Activated naive CD4-positive, alpha-beta T cell treated with anti-CD3 and anti-CD28 coated beads for 36 hours (primary cell): ENCODE results near the gene CTU1. TPM values are rescaled to one million over a fixed set of nuclear protein-coding genes. Genes with fewer than 3 reads are reported as not detected.

Experiments used
- CTCF ChIA-PET: fragments of 350-600 bp; sonication (Branson Sonifier 250); formaldehyde crosslinking; loops from one replicate; lab custom pipeline; 2021; ENCODE audit warnings: antibody characterized with exemption; lab: Charles Lee
- DNase-seq: peaks from one replicate; pipeline ENCODE4 v3.0.0-alpha.2; 2020
- H3K27ac Mint-ChIP-seq: one replicate; pipeline ENCODE4 v1.8.0; 2021; ENCODE audit warnings: mild to moderate bottlenecking, mixed read lengths
- H3K27me3 Mint-ChIP-seq: one replicate; pipeline ENCODE4 v1.8.0; 2021; ENCODE audit warnings: low read depth, mixed read lengths
- H3K36me3 Mint-ChIP-seq: one replicate; pipeline ENCODE4 v1.8.0; 2021; ENCODE audit warnings: low read depth, mixed read lengths
- H3K4me1 Mint-ChIP-seq: one replicate; pipeline ENCODE4 v1.8.0; 2021; ENCODE audit warnings: low read depth, mixed read lengths
- H3K4me3 Mint-ChIP-seq: one replicate; pipeline ENCODE4 v1.8.0; 2021; ENCODE audit warnings: mild to moderate bottlenecking, moderate library complexity, mixed read lengths
- H3K9me3 Mint-ChIP-seq: one replicate; pipeline ENCODE4 v1.8.0; 2021; ENCODE audit warnings: mixed read lengths
- intact Hi-C: fragments of 100-400 bp; cut with micrococcal nuclease; formaldehyde crosslinking; loops from one replicate; pipeline ENCODE4 v1.15.1; 2023
- total RNA-seq, 2 experiments: library from RNA; stranded (reverse); gene quantifications; one replicate each; pipeline ENCODE4 v1.2.3, GENCODE V29; 2021

CTU1 gene
- total RNA-seq, 2 experiments from 2014 or later = 9.2 to 9.9 TPM

GRCh38 chr19:51098365-51099046 is 9.7 kb downstream of the CTU1 start:
- intact Hi-C loops = no loop called here
- Mint-ChIP-seq H3K36me3 (peaks cover 17% of the 10 kb centered on the region), H3K9me3 (no peaks in the 10 kb centered on the region), H3K27ac (no peak overlapping the region), H3K4me3 (peak overlapping the region; percentile 18), H3K27me3 (no peaks in the 10 kb centered on the region), H3K4me1 (peaks cover 37% of the 10 kb centered on the region)
- peak; percentile 56 for DNase-seq
- CTCF ChIA-PET = no interaction called here

GRCh38 chr19:51097796-51098195 is 10.4 kb downstream of the CTU1 start:
- no peaks in the 10 kb centered on the region for H3K9me3 Mint-ChIP-seq
- H3K4me1 Mint-ChIP-seq = peaks cover 37% of the 10 kb centered on the region

GRCh38 chr19:51097166-51097738 is 11.0 kb downstream of the CTU1 start:
- Mint-ChIP-seq H3K9me3 (no peaks in the 10 kb centered on the region), H3K36me3 (peaks cover 13% of the 10 kb centered on the region), H3K27me3 (no peaks in the 10 kb centered on the region), H3K4me3 (no peak overlapping the region), H3K4me1 (peaks cover 32% of the 10 kb centered on the region), H3K27ac (no peak overlapping the region)
- CTCF ChIA-PET = interaction anchor here (0.7 to 3.1 kb wide), 14 partner anchors 8 to 355 kb away, joined by 3 to 22 read pairs (median 4); no protein-coding TSS in a partner anchor
- peak; percentile 83 for DNase-seq
- intact Hi-C loops = no loop called here

More at GRCh38 chr19:51097796-51098195, 10.4 kb downstream of the CTU1 start:
- no peak for DNase-seq
- H3K27ac Mint-ChIP-seq = no peak overlapping the region
- CTCF ChIA-PET = interaction anchor here (2.1 kb wide), 1 partner anchor 61 kb away, joined by 5 read pairs; no protein-coding TSS in a partner anchor
- no peaks in the 10 kb centered on the region for H3K27me3 Mint-ChIP-seq
- peaks cover 17% of the 10 kb centered on the region for H3K36me3 Mint-ChIP-seq
- intact Hi-C loops = no loop called here
- H3K4me3 Mint-ChIP-seq = peak overlapping the region; percentile 18

GRCh38 chr19:51096473-51097165 is 11.6 kb downstream of the CTU1 start:
- no peak overlapping the region for H3K4me3 Mint-ChIP-seq
- no peaks in the 10 kb centered on the region for H3K9me3 Mint-ChIP-seq
- CTCF ChIA-PET = interaction anchor here (0.6 to 3.1 kb wide), 17 partner anchors 8 to 356 kb away, joined by 3 to 22 read pairs (median 3); no protein-coding TSS in a partner anchor
- DNase-seq = no peak
- no peaks in the 10 kb centered on the region for H3K27me3 Mint-ChIP-seq
- H3K4me1 Mint-ChIP-seq = peaks cover 28% of the 10 kb centered on the region
- H3K36me3 Mint-ChIP-seq = peaks cover 13% of the 10 kb centered on the region
- no peak overlapping the region for H3K27ac Mint-ChIP-seq
- intact Hi-C loops = loop anchor here (1.0 kb wide), 1 partner anchor 75 kb away; no protein-coding TSS in a partner anchor

GRCh38 chr19:51094696-51095279 is 13.4 kb downstream of the CTU1 start:
- no peaks in the 10 kb centered on the region for H3K27me3 Mint-ChIP-seq
- H3K36me3 Mint-ChIP-seq = peaks cover 13% of the 10 kb centered on the region
- CTCF ChIA-PET = interaction anchor here (0.6 to 3.1 kb wide), 3 partner anchors 74 to 1250 kb away, joined by 3 to 22 read pairs (median 5); no protein-coding TSS in a partner anchor

GRCh38 chr19:51093510-51094345 is 14.5 kb downstream of the CTU1 start:
- no peak for DNase-seq
- Mint-ChIP-seq H3K9me3 (no peaks in the 10 kb centered on the region), H3K4me1 (peaks cover 15% of the 10 kb centered on the region), H3K27ac (no peak overlapping the region), H3K4me3 (no peak overlapping the region), H3K36me3 (peaks cover 11% of the 10 kb centered on the region), H3K27me3 (no peaks in the 10 kb centered on the region)
- intact Hi-C loops = loop anchor here (1.0 kb wide), 1 partner anchor 163 kb away; no protein-coding TSS in a partner anchor
- CTCF ChIA-PET = interaction anchor here (3.1 kb wide), 1 partner anchor 73 kb away, joined by 22 read pairs; no protein-coding TSS in a partner anchor

More at GRCh38 chr19:51094696-51095279, 13.4 kb downstream of the CTU1 start:
- intact Hi-C loops = loop anchor here (1.0 kb wide), 1 partner anchor 164 kb away; no protein-coding TSS in a partner anchor
- no peak overlapping the region for H3K27ac Mint-ChIP-seq
- DNase-seq = peak; percentile 60
- H3K4me3 Mint-ChIP-seq = no peak overlapping the region
- peaks cover 20% of the 10 kb centered on the region for H3K4me1 Mint-ChIP-seq
- H3K9me3 Mint-ChIP-seq = no peaks in the 10 kb centered on the region

GRCh38 chr19:51093101-51093500 is 15.1 kb downstream of the CTU1 start:
- H3K36me3 Mint-ChIP-seq = peaks cover 11% of the 10 kb centered on the region
- no peaks in the 10 kb centered on the region for H3K27me3 Mint-ChIP-seq
- H3K9me3 Mint-ChIP-seq = no peaks in the 10 kb centered on the region
- H3K4me3 Mint-ChIP-seq = no peak overlapping the region
- CTCF ChIA-PET = no interaction called here
- intact Hi-C loops = no loop called here
- no peak for DNase-seq
- peaks cover 15% of the 10 kb centered on the region for H3K4me1 Mint-ChIP-seq
- no peak overlapping the region for H3K27ac Mint-ChIP-seq

GRCh38 chr19:51091895-51092873 is 16.0 kb downstream of the CTU1 start:
- Mint-ChIP-seq H3K36me3 (peaks cover 5% of the 10 kb centered on the region), H3K9me3 (no peaks in the 10 kb centered on the region), H3K27ac (no peak overlapping the region), H3K4me3 (no peak overlapping the region), H3K4me1 (peaks cover 7% of the 10 kb centered on the region), H3K27me3 (no peaks in the 10 kb centered on the region)
- DNase-seq = no peak
- CTCF ChIA-PET = no interaction called here
- intact Hi-C loops = no loop called here

- intact Hi-C loops = no loop called here
- Mint-ChIP-seq H3K4me1 (no peaks in the 10 kb centered on the region), H3K9me3 (no peaks in the 10 kb centered on the region)
Measured at GRCh38 chr19:51091126-51091525, 17.1 kb downstream of the CTU1 start.

GRCh38 chr19:51090471-51090870 is 17.7 kb downstream of the CTU1 start:
- CTCF ChIA-PET = interaction anchor here (1.0 kb wide), 1 partner anchor 11 kb away, joined by 3 read pairs; no protein-coding TSS in a partner anchor

More at GRCh38 chr19:51091126-51091525, 17.1 kb downstream of the CTU1 start:
- Mint-ChIP-seq H3K27me3 (no peaks in the 10 kb centered on the region), H3K36me3 (peaks cover 2% of the 10 kb centered on the region), H3K4me3 (no peak overlapping the region), H3K27ac (no peak overlapping the region)
- no peak for DNase-seq
- CTCF ChIA-PET = interaction anchor here (1.0 kb wide), 1 partner anchor 10 kb away, joined by 3 read pairs; no protein-coding TSS in a partner anchor

More at GRCh38 chr19:51090471-51090870, 17.7 kb downstream of the CTU1 start:
- Mint-ChIP-seq H3K4me1 (no peaks in the 10 kb centered on the region), H3K27me3 (no peaks in the 10 kb centered on the region), H3K9me3 (no peaks in the 10 kb centered on the region), H3K27ac (no peak overlapping the region), H3K4me3 (no peak overlapping the region), H3K36me3 (peaks cover 2% of the 10 kb centered on the region)
- intact Hi-C loops = no loop called here
- no peak for DNase-seq
